Ecto neural progenitor cell (in vitro differentiated cells): ENCODE data around the gene EXPH5.
"Not testable (repeated sequence)": the region's sequence is repeated elsewhere in the genome, so short reads cannot be mapped to it uniquely, and the experiment has no call there.

Source experiments
- DNase-seq: peaks from one replicate; pipeline ENCODE4 v3.0.0-alpha.2; 2018; ENCODE audit warnings: low spot score

The EXPH5 gene

DNA sequence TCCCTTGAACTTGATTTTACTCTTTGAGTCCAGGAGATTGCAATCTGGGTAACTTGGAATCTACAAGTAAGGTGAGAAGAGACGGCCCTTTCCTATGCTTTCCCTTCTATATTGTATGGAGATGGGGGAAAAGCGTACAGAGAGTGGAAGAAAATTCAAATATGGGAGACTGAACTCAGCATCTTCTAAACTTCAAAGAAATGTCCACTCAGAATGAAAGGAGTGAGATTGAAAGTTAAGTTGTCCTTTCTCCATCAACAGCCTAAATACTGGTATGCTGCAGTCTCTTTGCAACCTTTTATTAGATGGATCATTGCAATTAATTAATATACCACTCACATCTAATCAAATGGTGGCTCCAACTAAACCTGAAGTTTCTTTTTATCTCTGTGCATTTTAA, 6.4 kb upstream of the EXPH5 start:
- no peak for DNase-seq

DNA sequence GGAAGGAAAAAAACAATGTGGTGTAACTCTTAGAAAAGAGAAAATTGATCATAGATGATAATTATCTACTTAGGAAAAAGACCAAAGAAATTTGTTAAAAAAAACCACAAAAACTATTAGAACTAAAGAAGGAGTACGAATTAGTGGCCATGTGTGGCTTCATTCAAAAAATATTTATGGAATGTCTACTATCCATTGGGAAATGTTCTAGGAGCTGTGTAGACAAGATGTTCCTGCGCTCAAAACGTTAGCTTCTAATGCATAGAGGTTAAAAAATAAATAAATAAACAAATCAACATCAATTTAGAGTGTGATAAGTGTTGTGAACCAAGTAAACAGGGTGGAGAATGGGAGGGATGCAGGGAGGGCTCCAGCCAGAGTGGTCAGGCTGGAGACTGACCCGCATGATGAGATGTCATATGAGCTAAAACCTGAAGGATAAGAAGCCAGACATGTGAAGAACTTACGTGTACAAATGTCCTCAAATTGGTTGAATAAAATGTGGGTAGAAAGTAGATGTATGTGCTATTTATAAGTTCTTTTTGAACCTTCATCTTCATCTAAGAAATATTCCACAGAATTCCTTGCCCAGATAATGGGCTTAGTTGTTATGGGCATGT, 4.3 kb upstream of the EXPH5 start:
- no peak for DNase-seq

DNA sequence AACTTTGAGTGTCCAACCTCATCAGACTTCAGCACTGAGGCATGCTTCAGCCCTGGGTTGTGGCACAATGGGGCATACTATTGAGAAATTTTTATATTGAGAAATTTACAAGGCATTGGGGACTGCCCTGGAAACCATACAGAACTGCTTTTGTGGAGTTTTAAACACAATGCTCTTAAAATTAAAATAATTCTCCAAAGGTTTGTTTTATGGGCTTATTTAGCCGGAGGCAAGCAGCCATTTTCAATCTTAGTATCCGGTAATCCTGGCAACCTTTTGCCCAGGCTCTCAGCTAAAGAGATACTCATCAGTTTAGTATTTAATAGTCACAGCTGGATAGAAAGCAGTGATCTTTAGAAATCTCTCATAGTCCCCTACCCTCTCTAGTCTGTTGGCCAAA, 3.1 kb upstream of the EXPH5 start:
- no peak for DNase-seq

DNA sequence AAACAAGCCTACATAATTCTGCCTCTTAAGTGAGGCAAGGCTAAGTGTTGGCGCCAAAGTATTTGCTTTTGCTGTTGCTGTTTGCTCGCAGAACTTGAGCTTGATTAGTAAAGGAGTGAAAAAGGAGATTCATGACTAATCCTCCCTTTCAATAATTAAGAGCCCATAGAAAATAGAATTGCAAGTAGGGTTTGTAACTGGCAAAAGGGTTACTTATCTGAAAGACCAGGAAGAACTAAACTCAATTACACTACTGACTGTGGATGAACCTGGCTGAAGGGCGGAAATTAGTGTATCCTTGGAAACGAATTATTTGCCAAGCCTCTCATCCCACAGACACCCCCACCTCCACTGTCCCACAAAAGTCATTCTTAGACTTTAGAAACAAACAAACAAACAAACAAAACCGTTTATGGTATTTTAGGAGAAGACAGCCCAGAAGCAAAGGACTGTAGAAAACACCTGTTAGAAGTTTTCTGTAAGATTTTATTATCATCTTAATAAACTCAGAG, 411 bp upstream of the EXPH5 start:
- no peak for DNase-seq

DNA sequence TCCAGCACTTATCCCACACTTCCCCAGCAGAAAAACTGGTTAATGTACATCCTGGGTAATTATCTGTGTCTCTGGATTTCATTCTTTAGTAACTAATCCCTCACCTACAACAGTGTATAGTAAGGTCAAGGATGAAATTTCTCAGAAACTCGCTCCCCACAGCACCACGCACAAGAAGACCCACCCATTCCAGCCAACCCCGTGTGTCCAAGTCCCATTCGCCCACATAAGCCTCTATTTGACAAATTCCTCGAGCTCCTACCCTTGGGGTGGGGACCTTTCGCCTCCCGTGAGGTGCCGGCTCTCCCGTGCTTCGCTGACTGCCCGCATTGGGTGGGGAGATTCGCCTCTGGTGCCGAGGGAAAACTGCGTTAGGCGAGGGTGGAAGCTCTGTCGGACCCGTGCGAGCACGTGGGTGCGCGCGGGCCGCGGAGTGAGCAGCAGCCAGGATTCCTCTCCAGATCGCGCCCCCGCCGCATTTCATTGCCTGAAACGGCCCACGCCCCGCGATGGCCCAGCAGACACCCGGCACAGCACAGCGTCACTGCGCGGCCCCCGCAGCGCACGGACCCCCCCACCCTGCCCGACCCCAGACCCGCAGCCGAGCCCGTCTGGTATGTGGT, 866 bp downstream of the EXPH5 start:
- peak; percentile 69 for DNase-seq

DNA sequence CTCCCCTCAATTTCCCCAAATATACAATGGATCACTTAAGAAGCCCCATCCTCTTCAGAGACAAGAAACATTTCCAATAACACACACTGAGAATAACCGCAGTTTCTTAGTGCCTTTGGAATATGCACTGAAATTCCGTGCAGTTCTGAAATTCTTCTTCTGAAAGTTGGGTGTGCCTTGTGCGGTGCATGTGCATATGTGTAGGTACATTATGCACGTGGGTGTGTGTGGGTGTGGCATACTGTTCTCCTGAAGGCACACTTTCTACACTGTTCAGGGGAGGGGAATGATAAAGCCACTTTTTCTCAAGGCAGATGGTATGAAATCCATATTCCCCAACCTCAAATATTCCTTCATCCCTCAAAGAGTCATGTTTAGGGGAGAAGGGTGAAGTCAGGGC, 1.7 kb downstream of the EXPH5 start:
- DNase-seq = no peak

DNA sequence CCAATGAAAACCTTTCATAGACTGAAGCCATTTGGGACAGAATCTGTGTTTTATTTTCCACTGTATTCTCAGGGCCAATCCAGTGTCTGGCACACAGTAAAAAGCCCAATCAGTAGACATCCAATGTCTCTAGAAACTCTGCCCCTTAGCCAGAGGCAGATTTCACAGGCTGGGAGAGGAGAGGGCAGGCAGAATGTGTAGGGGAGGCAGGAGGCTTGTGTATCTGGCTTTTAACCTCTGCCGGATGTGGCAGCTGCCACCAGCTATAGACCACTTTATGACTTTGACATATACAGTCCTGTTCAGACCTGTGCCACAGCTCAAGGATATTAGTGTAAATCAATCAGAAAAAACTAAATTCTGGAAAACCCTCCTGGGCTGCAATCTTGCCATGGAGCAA, 4.4 kb downstream of the EXPH5 start:
- DNase-seq = no peak

DNA sequence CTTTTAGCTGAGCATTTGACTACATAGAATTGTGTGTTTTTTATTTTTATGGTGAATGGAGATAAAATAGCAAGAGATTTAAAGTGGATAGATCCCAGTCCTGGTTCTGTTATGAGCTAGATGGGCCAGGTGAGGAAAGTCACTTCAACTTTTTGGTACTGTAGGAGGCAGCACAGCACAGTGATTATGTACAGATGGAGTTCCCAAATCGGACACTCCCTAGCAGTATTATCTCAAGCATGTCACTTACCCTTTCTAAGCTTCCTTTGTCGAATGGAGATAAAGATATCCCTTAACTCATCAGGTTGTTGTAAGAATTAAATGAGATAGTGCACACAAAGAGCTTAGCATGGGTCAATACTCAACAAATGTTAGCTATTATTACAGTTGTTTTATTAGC, 5.3 kb downstream of the EXPH5 start:
- no peak for DNase-seq

DNA sequence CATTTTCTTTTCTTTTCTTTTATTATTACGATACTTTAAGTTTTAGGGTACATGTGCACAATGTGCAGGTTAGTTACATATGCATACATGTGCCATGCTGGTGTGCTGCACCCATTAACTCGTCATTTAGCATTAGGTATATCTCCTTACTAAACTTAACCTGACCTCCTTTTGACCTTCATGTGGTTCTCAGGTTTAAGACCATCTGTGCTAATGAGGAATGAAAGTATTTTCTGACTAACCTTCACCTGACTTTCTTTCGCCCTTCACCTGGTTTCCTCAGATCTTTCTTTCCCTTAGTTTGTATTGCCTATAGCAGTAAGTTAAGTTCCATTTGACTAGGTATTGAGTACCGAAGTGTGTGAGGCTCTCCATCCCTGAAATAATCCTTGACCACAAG, 6.5 kb downstream of the EXPH5 start:
- no peak for DNase-seq

DNA sequence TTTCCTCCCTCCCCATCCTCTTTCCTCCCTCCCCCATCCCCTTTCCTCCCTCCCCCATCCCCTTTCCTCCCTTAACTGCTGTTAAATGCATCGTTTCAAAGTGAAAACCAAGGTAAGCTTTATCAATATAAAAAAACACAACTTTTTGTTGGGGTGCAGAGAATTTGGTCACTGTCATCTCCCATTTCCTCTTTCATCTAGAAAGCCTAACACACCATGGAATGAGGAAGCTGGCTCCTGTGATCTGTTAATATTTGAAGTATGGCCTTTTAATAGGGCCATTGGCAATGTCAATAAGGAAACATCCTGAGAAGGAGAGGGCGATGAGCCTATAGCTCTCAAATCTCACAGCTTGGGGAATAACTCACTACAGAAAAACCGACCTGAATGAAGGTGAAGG, 7.0 kb downstream of the EXPH5 start:
- no peak for DNase-seq

DNA sequence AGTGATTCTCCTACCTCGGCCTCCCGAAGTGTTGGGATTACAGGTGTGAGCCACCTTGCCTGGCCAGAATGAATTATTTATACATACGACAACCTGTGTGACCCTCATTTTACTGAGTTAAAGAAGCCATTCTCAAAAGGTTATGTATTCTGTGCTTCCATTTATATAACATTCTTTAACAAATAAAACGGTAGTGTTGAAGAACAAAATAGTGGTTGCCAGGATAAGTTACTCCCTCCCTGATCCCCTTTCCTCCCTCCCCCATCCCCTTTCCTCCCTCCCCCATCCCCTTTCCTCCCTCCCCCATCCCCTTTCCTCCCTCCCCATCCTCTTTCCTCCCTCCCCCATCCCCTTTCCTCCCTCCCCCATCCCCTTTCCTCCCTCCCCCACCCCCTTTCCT, 7.4 kb downstream of the EXPH5 start:
- DNase-seq = not testable (repeated sequence)

DNA sequence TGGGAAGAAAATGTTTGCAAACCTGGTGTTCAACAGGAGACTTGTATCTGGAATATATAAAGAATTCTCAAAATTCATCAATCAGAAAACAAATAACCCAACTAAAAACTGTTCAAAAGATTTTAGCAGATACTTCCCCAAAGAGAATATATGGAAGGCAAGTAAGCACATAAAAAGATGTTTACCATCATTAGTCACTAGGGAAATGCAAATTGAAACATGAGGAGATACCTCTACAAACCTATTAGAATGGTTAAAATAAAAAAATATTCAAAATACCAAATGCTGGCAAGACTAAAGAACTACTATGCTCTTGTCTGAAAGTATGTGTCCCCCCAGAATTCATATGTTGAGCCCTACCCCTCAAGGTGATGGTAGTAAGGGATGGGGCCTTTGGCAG, 8.6 kb downstream of the EXPH5 start:
- DNase-seq = no peak

DNA sequence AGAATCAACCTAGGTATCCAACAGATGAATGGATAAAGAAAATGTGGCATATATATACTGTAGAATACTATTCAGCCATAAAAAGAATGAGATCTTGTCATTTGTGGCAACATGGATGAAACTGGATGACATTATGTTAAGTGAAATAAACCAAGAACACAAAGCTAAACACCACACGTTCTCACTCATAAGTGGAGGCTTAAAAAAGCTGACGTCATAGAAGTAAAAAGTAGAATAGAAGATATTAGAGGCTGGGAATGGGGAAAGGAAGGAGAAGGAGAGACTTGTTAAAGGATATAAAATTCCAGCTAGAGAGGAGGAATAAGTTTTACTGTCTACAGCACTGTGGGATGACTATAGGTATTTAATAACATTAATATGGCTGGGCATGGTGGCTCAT, 12.9 kb downstream of the EXPH5 start:
- DNase-seq = no peak

DNA sequence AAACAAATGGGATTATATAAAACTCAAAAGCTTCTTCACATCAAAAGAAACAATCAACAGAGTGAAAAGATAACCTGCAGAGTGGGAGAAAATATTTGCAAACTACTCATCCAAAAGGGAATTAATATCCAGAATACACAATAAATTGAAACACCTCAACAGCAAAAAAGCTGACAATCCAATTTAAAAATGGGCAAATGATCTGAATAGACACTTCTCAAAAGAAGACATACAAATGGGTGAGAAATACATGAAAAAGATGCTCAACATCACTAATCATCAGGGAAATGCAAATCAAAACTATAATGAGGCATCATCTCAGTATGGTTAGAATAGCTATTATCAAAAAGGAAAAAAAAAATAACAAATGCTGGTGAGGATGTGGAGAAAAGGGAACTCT, 13.5 kb downstream of the EXPH5 start:
- DNase-seq = no peak

DNA sequence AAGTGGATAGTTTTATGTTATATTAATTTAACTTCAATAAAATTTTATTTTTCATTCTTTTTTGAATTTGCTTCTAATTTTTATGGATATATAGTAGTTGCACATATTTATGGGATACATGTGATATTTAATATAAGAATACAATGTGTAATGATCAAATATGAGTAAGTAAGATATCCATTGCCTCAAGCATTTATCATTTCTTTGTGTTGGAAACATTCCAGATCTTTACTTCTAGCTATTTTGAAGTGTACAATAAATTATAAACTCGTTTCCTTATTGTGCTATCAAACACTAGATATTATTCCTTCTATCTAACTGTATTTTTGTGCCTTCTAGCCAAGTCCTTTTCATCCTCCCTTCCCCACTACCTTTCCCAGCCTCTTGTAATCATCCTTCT, 17.0 kb downstream of the EXPH5 start:
- DNase-seq = no peak

DNA sequence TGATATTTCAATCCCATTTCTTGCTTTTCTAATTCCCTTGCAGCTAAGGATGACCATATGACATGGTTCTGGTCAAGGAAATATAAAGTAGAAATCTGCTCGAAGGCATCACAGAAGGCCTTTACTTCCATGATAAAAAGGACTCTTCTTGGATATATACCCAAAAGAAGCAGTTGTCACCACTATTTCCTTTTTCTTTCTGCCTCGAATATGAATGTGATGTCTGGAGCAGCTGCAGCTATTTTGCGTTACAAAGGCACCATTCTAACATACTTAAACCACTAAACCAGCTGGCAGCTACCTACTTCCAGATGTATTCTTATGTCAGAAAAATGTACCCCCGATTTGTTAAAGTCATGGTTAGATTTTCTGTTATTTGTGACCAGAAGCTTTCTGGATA, 18.9 kb downstream of the EXPH5 start:
- DNase-seq = no peak

DNA sequence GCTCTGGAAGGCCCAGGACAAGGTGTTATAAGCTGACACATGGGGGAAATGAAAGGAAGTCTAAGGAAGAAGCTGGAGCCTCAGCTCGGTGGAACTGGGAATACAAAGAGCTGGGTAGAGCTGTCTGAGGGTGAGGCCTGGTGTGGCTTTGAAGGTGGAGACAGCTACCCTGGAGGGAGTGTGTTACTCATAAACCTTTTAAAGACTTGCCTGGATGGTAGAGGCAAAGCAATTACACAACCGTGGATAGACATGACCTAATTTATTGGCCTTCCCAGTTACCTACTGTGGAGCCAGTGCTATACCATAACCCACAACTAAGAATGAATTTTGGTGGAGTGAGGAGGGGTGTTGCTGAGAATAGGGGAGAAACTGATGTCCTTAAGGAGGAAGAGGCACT, 22.6 kb downstream of the EXPH5 start:
- DNase-seq = no peak

DNA sequence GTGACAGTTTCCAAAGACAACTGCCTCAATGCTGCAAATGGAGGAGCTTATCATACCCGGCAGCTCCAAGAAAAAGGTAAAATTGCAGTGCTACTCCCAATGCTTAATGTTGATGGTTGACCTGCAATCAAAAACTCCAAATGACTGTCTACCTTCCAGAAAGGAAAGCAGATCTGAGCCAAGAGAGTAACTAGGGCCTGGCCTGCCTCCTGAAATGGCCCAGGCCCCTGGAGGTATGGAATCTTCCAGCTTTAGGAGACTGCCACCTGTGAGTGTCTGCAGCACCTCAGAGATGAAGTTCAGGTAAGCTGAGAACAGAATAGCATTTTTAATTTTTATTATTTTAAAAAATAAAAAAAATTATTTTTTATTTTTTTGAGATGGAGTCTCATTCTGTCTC, 23.7 kb downstream of the EXPH5 start:
- no peak for DNase-seq

DNA sequence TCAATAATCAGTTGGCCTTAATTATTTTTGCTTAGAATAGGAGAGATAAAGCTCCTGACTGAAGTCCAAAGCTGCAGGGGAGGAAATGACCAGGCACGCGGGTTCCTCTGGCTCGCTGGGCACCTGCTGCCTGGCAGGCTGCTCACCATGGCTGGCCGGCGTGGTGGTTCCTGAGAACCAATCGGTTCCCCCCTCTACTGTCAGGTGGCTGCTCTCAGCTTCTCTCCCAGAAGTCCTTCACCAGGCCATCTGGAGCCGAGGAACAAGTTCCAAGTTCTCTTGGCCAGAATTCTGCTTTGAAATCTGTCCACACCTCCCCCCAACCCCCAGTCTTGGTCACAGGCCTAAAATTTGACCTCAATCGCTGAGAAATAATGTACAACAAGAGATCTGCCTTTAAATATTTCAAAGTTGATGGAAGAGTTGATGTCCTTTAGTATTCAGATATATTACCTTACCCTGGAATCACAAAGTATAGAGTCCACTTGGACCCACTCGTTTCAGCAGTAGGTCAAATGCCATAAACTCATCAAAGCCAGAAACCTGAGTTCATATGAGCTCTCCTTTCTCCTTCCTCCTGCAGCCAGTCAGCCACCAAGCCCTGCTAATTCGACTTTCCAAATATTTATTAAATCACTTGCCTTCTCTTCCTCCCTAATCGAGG, 25.2 kb downstream of the EXPH5 start:
- no peak for DNase-seq

DNA sequence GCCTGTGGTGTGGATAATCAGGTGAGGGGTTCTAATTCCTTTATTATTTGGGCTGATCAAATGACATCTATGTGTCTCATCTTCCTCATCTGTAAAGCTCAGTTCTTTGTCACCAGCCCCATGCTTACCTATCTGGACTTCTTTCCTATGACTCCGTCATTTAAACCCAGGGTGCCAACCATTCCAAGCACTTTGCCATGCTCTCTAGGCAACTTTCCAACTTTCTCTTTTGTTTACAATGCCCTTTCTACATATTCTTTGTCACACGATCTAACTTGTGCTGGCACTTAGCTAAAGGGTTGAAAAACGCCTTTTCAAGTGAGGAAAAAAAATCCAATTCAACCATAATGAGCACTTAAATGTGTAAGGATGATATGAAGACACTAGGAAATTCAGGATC, 27.9 kb downstream of the EXPH5 start:
- no peak for DNase-seq

DNA sequence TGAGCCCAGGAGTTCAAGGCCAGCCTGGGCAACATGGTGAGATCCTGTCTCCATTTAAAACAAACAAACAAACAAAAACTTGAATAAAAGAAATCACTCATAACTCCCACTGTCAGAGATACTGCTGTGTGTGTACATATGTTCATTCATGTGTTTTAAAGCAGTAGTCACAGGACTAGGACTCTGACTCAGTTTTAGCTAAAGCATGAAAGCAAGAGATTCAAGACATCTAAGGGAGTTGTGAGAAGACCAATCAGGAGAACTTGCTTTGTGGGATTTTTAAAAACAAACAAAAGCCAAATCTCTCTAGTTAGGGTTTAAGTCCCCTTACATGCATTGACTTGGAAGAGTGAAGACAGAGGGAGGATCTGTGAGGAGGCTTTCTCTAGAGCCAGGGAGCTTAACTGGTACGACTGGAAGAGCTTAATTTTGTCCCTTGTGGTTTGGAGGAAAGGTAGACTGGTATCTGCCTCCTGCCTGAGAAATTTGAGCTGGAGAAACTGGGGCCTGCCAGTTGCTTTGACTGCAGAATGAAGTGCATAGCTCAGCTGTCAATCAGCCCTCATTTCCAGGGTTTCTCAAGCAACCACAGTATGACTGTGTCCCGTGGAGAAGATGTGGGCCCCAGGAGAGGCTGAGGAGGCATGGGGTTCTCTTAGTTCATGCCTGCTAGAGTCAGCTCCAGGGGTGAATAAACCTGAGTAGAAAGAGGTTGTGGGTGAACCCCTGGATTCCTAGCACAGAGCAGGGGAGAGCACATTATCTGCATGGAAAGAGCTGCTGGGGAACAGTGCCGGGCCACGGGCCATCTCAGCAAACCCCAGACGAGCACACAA, 30.6 kb downstream of the EXPH5 start:
- DNase-seq = no peak

DNA sequence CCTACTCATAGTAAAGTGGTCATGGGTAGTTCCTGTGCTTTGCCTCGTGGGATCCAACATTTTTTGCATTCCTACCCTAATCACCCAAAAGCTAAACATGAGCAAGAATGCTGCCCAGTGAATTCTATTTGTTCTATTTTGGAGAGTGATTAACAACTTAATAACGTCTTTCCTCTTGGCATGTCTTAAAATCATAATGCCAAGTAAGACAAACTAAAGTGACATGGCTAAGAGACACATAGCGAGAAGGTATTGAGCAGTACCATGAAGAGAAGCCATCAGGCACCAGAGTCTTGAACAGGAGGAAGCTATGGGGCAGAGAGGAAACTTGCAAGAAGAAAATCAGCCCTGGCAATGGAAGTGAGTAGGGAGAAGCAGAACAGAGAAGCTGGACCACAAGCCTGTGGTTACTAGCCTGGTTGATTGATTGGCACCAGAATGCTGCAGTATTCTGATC, 32.0 kb downstream of the EXPH5 start:
- DNase-seq = no peak

DNA sequence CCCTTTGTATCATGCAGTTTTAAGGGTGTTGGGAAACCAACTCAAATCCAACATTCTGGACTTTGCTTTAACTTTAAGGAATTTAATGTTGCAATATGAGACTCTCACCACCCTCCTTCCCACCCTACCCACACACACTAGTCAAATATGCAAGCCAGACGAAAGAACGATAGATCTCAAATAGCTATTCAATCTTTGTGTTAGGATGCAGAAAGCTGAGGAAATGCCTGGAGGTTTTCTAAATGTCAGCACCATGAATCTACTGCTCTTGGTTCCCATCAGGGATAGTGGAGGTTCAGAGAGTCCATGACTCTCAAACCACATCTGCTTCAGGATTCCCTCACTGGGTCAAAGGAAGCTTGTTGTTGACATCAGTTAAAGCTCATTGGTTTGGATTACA, 33.7 kb downstream of the EXPH5 start:
- no peak for DNase-seq
